GM10847 (cell line): Measurements from ENCODE around the gene KIF11.

Experiments
- POLR2A ChIP-seq: IDR thresholded peaks from 2 replicates; pipeline ENCODE4 v1.6.1; 2011; ENCODE audit not compliant: insufficient read length; ENCODE audit errors: extremely low read depth

Gene KIF11

DNA sequence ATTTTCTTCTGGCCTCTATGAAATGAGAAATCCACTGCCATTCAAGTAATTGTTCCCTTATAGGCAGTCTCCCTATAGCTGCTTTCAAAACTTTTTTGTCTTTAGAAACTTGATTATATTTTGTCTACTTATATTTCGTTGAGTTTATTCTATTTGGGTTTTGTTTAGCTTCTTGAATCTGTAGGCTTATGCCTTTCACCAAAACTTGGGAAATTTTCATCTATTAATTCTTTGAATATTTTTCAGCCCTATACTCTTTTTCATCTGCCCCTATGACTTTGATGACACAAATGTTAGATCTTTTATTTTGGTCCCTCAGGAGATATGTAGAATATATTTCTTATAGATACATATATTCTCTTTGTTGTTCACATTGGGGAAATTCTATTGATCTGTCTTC, 48.6 kb downstream of the KIF11 start:
- TF ChIP-seq POLR2A: no peak

DNA sequence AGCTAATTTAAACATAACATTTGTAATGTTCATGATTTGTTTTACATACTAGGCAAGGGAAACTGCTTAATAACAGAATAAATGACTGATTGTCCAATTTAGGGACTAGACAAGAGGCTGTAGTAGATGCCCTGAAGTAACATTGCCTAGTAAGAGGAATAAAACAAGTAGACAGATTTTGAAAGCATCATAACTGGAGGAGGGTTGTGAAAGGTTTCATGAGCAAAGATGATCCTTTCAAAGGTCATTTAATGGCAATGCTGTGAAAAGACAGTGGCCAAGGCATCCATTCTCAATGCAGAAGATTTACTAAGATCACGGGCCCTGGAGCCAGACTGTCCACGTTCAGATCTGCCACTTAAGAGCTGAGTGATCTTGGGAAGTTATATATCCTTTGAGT, 52.0 kb downstream of the KIF11 start:
- no peak for TF ChIP-seq POLR2A

DNA sequence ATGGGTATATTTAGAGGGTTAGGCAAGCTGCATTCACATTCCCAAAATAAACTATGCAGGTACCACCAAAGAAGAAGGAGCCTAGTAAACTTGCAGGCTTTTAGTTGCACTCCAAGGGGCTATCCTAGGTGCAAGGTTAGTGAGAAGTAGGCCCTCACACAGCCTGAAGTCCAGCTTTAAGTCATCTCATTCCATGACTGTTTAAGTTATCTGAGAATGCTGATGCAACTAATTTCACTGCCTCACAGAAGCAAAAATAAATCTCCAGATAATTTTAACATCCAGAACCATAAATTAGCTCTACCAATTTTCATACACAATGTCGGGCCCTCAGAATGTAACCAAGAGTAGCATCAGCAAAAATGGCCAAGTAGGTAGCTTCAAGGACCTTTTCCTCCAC, 62.5 kb downstream of the KIF11 start:
- TF ChIP-seq POLR2A: no peak

DNA sequence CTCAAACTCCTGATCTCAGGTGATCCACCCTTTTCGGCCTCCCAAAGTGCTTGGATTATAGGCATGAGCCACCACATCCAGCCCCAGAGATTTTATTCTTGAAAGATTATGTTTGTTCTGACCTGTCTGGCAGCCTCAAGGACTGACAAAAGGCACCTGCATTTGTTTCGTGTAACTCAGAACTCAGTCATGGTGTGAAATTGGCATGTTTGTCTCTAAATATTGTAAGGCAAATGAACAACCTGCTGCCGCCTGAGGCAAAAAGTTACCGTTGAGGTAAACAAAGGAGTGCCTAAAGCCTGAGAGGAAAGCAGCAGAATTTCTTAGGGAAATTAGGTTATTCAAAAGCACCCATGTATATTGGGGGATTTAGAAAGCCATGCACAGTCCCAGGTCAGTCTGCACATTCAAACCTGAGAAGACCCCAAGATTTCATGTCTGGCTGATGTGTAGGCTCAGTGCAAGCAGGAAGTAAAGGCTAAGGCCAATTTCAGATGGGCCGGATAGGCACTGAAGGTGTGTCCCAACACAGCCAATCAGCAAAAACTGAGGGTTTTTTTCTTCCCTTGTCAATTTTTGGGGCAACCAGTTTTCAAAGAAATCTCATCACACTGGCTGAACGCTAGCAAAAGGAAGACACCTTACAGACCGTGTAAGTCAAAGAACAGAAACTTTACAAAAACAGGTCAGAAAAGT, 63.5 kb downstream of the KIF11 start:
- TF ChIP-seq POLR2A: no peak

DNA sequence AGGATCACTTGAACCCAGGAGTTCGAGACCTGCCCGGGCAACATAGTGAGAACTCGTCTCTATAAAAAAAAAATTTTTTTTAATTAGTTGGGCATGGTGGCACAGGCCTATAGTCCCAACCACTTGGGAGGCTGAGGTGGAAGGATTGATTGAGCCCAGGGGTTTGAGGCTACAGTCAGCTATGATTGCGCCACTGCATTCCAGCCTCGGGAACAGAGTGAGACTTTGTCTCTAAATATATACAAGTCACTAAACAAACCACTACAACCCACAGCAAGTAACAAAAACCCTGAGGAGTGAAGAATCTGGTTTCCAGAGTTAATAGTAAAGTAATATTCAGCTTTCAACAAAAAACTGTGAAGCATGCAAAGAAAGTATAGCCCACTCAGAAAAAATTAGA, 64.1 kb downstream of the KIF11 start:
- no peak for TF ChIP-seq POLR2A

GRCh38 chr10:92662848-92663247, 69.9 kb downstream of the KIF11 start:
- no peak for TF ChIP-seq POLR2A

GRCh38 chr10:92664322-92664721, 71.4 kb downstream of the KIF11 start:
- TF ChIP-seq POLR2A: no peak

DNA sequence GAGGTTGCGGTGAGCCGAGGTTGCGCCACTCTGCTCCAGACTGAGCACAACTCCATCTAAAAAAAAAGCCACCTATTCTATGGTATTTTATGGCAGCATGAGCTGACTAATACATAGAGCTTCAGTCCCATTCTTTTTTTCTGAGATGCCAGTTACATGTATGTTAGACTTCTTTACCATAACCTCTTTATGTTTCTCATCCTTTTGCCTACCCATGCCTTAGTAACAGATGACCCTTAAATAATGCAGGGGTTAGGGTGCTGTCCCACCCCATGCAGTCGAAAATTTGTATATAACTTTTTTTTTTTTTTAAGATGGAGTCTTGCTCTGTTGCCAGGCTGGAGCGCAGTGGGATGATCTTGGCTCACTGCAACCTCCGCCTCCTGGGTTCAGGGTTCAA, 74.1 kb downstream of the KIF11 start:
- TF ChIP-seq POLR2A: no peak

DNA sequence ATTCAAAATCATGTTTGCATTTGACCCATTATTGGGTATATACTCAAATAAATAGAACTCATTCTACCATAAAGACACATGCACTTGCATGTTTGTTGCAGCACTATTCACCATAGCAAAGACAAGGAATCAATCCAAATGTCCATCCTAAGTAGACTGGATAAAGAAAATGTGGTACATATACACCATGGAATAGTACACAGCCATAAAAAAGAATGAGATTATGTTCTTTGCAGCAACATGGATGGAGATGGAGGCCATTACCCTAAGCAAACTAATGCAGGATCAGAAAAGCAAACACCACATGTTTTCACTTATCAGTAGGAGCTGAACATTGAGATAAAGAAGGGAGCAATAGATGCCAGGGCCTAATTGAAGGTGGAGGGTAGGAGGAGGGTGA, 84.8 kb downstream of the KIF11 start:
- TF ChIP-seq POLR2A: no peak

DNA sequence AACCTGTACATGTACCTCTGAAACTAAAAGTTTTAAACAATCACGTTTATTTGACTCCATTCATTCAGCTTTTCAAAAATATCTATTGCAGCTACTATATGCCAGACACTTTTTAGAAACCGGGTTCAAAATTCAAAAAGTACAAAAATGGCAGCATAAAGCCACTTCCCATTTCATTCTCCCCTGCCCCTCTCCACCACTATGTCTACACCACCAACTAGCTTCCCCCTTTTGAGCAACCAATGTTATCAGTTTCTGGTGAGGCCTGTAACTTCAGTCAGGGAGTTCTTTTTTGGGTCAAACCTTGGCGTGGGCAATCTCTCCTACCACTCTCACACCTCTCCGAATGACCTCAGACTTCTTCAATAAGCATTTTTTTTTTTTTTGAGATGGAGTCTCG, 85.3 kb downstream of the KIF11 start:
- no peak for TF ChIP-seq POLR2A

DNA sequence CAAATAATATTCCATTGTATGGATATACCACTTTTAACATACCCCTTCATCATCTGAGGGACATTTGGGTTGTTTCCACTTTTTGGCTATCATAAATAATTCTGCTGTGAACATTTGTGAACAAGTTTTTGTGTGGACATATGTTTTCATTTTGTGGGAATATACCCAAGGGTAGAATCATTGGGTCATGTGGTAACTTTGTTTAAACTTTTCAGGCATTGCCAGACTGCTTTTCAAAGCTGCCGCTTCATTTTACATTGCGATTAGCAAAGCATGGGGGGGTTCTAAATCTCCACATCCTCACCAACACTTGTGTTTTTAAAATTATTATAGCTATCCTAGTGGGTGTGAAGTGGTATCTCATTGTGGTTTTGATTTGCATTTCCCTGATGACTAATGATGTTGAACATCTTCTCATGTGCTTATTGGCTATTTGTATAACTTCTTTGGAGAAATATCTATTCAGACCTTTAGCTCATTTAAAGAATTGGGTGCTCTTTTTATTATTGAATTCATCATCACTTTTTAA, 88.4 kb downstream of the KIF11 start:
- TF ChIP-seq POLR2A: no peak

GRCh38 chr10:92688573-92688926, 95.6 kb downstream of the KIF11 start:
- no peak for TF ChIP-seq POLR2A

DNA sequence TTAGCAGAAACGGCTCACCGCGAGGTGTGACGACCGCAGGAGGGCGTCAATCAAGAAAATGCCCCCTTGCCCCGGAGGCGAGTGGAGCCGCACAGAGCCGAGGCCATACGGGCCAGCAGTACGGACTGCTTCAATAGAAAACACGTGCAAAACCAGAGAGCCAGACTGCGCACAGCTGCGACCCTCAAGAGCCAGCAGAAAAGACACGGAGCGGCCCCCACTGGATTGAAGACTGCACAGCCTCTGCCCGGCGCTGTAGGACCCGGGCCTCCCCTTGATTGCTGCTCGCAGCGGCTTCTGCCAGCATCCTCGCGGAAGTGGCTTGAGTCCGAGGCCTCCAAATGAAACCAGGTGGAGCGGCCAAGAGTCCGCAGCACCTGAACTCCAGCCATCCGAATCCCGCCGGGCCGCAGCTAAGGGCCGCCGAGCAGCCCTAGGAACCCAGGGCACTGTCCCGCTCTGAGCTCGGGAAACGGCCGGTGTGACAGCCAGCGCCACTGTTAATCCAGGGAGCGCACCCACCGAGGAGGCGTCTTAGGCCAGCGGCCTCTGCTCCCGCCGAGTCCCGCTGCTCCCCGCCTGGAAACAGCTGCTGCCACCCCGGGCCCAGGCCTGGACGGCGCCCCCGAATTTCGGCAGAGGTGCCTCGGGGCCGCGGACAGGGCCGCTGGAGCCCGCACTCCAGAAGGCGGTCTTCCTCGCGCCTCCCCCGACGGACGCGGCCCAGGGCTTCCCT, 96.2 kb downstream of the KIF11 start:
- TF ChIP-seq POLR2A: no peak

DNA sequence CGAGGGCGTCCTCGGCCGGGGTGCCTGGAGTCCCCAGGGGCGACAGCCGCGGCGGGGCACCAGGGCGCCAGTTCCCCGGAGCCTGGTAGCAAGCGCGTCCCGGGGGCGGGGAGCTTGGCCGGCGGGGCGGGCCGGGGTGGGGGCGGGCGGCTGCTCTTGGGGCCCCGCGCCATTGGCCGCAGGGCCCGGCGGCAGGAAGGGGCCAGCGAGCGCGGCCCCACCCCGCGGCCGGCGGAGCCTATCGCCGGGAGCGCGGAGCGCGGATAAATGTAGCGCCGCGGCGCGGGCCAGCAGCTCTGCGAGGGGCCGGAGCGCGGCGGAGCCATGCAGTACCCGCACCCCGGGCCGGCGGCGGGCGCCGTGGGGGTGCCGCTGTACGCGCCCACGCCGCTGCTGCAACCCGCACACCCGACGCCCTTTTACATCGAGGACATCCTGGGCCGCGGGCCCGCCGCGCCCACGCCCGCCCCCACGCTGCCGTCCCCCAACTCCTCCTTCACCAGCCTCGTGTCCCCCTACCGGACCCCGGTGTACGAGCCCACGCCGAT, 96.8 kb downstream of the KIF11 start, which contains the start of gene HHEX:
Gene HHEX (plus strand): TSS at position 293 of the 548 bp plus-strand sequence. CDS start 32 bp downstream, at position 325.
- no peak for TF ChIP-seq POLR2A

DNA sequence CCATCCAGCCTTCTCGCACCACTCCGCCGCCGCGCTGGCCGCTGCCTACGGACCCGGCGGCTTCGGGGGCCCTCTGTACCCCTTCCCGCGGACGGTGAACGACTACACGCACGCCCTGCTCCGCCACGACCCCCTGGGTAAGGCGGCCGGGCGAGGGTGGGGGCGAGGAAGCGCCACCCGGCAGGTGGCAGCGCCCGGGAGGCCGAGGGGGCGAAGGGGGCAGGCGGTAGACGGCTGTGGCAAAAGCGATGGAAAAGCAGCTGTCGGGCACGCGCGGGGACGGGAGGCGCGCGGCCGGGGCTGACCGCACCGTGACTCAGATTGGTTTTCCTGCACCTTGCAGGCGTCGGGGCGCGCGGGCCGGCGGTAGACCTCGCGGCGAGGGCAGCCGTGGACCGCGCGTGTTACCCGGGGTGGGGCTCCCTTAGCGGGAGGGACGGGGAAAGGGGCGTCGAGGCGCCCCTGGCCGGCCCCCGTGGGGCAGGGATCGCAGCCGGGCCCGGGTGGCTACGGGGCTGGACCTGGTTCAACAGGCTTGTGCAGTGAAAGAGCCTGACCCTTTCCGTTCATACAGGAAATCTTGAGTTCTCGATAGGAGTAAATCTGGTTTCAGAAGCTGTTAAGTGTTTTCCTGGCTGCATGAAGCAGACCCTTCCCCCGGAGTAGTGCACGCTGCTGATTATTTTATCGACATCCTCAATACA, 97.4 kb downstream of the KIF11 start:
- TF ChIP-seq POLR2A: no peak
